Fibroblast of lung (primary cell): ENCODE measurements around the gene CCNJL.

ENCODE experiments used
- EZH2 ChIP-seq: IDR thresholded peaks from 2 replicates; pipeline ENCODE4 v1.5.1; 2012; ENCODE audit warnings: low read length, control low read depth, mild to moderate bottlenecking; ENCODE audit errors: missing control alignments
- TF ChIP-seq, protein P1 (sequence below), 2 donors: IDR thresholded peaks in 1 of 2; conservative IDR thresholded peaks in 1 of 2; 1 replicate in 1 of 2; 2 replicates in 1 of 2; pipeline ENCODE4 v1.5.1; 2011 to 2012; ENCODE audit warnings: low read length in 2 of 2, control low read depth in 1 of 2, inconsistent platforms in 1 of 2, low read depth in 1 of 2, mild to moderate bottlenecking in 1 of 2

DNA sequence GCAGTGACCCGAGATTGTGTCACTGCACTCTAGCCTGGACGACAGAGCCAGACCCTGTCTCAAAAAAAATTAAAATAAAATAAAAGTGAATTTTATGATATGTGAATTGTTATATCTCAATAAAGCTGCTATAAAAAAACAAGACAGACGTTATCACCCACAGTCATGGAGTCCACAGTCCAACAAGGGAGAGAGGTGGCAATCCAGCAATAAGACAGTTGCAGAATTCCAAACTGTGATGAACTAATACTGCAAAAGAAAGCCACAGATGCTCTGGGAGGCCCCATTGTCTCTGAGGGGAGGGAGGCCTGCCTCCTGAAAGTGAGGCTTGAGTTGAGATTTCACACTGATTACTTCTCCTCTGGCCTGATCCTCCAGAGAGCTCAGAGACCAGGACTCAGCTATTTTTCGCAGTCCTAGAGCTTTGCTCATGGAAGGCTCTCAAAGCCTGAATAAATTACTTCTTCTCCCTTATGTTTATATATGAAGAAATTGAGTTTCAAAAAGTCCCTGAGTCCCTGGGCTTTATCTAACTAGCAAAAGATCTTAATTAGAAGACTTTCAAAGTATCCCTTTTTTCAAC, 28.0 kb downstream of the CCNJL start:
- TF ChIP-seq EZH2 = no peak
- TF ChIP-seq, protein P1, sequence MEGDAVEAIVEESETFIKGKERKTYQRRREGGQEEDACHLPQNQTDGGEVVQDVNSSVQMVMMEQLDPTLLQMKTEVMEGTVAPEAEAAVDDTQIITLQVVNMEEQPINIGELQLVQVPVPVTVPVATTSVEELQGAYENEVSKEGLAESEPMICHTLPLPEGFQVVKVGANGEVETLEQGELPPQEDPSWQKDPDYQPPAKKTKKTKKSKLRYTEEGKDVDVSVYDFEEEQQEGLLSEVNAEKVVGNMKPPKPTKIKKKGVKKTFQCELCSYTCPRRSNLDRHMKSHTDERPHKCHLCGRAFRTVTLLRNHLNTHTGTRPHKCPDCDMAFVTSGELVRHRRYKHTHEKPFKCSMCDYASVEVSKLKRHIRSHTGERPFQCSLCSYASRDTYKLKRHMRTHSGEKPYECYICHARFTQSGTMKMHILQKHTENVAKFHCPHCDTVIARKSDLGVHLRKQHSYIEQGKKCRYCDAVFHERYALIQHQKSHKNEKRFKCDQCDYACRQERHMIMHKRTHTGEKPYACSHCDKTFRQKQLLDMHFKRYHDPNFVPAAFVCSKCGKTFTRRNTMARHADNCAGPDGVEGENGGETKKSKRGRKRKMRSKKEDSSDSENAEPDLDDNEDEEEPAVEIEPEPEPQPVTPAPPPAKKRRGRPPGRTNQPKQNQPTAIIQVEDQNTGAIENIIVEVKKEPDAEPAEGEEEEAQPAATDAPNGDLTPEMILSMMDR (conservative IDR thresholded peaks at IDR 0.05 in 1 of 2, IDR thresholded peaks at IDR 0.05 in 1 of 2; ENCODE audit: low read depth in 1 of 2, low read length in 2 of 2) = no peak
